Muscle layer of duodenum (tissue), 2 donors: ENCODE results near the gene PCBP3.
"Not testable (repeated sequence)": the region's sequence is repeated elsewhere in the genome, so short reads cannot be mapped to it uniquely, and the experiment has no call there.

Source experiments
- H3K27ac ChIP-seq: one replicate; pipeline ENCODE4 v1.7.0; 2013; ENCODE audit warnings: mild to moderate bottlenecking, low read length
- H3K27me3 ChIP-seq: one replicate; pipeline ENCODE4 v1.7.0; 2013; ENCODE audit warnings: low read depth, mild to moderate bottlenecking, control low read depth, low read length
- H3K36me3 ChIP-seq, 2 donors: one replicate each; pipeline ENCODE4 v1.7.0; 2013; ENCODE audit warnings: low read length in 2 of 2, control low read depth in 1 of 2, mild to moderate bottlenecking in 1 of 2; ENCODE audit not compliant: insufficient read depth in 2 of 2, control insufficient read depth in 1 of 2
- H3K4me1 ChIP-seq, 2 donors: one replicate each; pipeline ENCODE4 v1.7.0; 2013; ENCODE audit warnings: low read length in 2 of 2, mild to moderate bottlenecking in 2 of 2, control low read depth in 1 of 2, moderate library complexity in 1 of 2; ENCODE audit not compliant: insufficient read depth in 2 of 2, control insufficient read depth in 1 of 2
- H3K4me3 ChIP-seq, 2 donors: one replicate each; pipeline ENCODE4 v1.7.0; 2013; ENCODE audit warnings: low read length in 2 of 2, low read depth in 1 of 2, mild to moderate bottlenecking in 1 of 2
- H3K9me3 ChIP-seq, 2 donors: one replicate each; pipeline ENCODE4 v1.7.0; 2013; ENCODE audit warnings: low read length in 2 of 2, control low read depth in 1 of 2, mild to moderate bottlenecking in 1 of 2; ENCODE audit not compliant: control insufficient read depth in 1 of 2
- donor health status: healthy.

The PCBP3 gene

DNA sequence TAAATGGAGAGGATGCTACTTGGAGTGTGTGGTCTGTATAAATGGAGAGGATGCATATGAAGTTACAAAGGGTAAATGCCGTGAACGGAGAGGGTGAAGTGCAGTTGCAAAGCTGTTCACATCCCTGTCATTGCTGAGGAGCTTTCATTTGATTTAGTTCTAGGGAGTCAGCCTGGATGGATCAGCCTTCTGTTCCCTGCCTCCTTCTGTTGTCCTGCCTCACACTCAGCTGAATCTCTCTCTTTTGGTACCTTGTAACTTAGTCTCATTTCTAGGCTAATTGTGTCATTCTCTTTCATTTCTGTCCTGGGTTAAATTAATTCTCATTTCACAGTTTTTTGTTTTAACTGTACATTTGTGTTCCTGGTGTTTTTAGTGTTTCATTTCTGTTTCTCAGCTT lies 204.8 kb downstream of the PCBP3 start:
- Histone ChIP-seq H3K4me1 (peaks cover 8 to 9% of the 10 kb centered on the region in 2 donors), H3K9me3 (no peaks in the 10 kb centered on the region), H3K4me3 (no peak overlapping the region), H3K27me3 (no peaks in the 10 kb centered on the region), H3K36me3 (no peaks in the 10 kb centered on the region), H3K27ac (no peak overlapping the region)

DNA sequence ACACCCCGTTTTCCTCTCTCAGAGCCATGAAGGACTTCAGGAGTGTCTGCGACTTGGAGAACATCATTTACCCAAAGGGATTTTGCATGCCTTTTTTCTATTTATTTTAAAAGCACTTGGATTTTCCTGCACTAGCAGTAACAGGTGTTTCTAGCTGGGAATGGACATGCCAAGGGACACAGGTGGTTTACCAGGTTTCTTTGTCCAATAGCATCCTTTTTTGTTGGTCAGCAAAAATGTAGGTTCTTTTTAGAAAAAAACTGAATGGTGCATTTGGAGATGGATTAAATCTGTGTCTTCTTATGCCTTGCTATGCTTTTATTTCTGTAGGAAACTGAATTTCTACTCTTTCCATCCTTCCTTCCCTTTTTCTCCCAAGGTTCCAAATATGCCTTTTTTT lies 205.3 kb downstream of the PCBP3 start:
- Histone ChIP-seq H3K27ac (no peak overlapping the region), H3K9me3 (no peaks in the 10 kb centered on the region), H3K4me1 (peaks cover 8 to 9% of the 10 kb centered on the region in 2 donors), H3K27me3 (no peaks in the 10 kb centered on the region), H3K36me3 (no peaks in the 10 kb centered on the region), H3K4me3 (no peak overlapping the region)

DNA sequence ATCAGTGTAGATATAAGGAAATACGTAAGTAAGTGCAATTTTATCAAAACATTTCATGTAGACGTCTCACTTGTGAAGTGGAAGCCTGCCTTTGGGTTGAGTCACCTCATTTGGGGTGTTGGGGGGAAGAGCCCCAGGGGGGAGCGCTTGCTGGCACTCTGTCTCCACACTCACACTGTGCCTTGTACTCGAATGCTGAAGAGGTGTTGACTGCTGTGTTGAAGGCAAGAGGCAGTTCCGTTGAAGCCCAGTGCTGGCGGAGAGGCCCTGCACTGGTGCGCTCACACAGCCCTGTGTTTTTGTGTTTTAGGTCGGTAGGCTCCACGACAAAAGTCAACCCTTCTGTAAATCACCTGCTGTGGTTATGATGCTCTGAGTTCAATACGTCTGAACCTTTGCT lies 206.1 kb downstream of the PCBP3 start:
- Histone ChIP-seq H3K36me3 (no peaks in the 10 kb centered on the region), H3K27me3 (no peaks in the 10 kb centered on the region), H3K27ac (no peak overlapping the region), H3K4me3 (no peak overlapping the region), H3K9me3 (no peaks in the 10 kb centered on the region), H3K4me1 (peaks cover 8 to 9% of the 10 kb centered on the region in 2 donors)

DNA sequence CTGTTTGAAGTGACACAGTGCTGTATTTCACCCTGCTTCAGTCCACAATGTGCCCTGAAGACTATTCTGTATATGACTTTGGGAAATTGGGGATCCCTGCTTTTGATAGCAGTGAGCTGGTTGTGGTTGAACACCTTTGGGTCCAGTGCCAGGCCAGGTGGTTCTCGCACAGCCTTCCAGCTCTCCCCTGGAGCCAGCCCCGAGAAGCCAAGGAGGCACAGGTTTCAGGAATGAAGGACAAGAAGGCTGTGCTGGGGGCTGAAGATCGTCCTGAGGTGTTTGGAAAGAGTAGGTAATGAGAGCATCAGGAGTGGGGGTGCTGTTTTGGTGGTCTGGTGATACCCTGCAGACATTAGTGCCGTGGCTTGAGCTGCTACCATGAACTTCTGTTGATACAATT lies 206.7 kb downstream of the PCBP3 start:
- H3K27me3 ChIP-seq, result no peaks in the 10 kb centered on the region
- H3K4me3 ChIP-seq, result no peak overlapping the region
- H3K4me1 ChIP-seq, result peaks cover 8 to 9% of the 10 kb centered on the region in 2 donors
- no peak overlapping the region for H3K27ac ChIP-seq
- H3K36me3 ChIP-seq, result no peaks in the 10 kb centered on the region
- no peaks in the 10 kb centered on the region for H3K9me3 ChIP-seq

DNA sequence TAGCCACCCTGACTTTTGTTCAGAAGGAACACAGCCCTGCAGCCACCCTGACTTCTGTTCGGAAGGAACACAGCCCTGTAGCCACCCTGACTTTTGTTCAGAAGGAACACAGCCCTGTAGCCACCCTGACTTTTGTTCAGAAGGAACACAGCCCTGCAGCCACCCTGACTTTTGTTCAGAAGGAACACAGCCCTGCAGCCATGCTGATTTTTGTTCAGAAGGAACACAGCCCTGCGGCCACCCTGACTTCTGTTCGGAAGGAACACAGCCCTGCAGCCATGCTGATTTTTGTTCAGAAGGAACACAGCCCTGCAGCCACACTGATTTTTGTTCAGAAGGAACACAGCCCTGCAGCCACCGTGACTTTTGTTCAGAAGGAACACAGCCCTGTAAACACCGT lies 208.9 kb downstream of the PCBP3 start:
- H3K9me3 ChIP-seq, H3K27me3 ChIP-seq, H3K4me1 ChIP-seq, H3K36me3 ChIP-seq, H3K27ac ChIP-seq, H3K4me3 ChIP-seq: not testable (repeated sequence)

DNA sequence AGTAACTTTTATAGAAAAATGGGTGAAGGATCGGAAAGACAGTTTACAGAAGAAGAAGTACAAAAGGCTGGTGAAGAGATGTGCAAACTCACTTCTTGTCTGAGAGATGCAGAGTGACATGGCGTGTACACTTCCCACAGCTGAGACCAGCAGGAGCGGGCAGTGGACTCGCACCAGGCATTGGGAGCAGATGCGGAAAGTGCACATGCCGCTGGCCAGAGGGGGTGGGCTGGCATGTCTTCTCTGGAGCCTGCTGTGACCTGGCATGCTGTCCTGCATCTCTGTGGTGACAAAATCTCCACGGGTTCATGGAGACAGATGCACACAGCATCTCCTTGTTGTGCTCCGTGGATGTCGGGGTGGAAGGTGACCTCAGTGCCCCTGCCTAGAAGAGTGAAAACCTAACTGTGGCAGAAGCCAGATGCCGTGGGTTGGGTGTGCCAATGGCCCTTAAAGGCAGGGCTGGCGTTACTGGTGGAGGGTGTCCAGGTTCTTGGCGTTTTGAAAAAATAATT lies 209.4 kb downstream of the PCBP3 start:
- no peaks in the 10 kb centered on the region for H3K4me1 ChIP-seq
- H3K36me3 ChIP-seq, result no peaks in the 10 kb centered on the region
- H3K4me3 ChIP-seq, result no peak overlapping the region
- H3K27me3 ChIP-seq, result no peaks in the 10 kb centered on the region
- H3K27ac ChIP-seq, result no peak overlapping the region
- no peaks in the 10 kb centered on the region for H3K9me3 ChIP-seq

DNA sequence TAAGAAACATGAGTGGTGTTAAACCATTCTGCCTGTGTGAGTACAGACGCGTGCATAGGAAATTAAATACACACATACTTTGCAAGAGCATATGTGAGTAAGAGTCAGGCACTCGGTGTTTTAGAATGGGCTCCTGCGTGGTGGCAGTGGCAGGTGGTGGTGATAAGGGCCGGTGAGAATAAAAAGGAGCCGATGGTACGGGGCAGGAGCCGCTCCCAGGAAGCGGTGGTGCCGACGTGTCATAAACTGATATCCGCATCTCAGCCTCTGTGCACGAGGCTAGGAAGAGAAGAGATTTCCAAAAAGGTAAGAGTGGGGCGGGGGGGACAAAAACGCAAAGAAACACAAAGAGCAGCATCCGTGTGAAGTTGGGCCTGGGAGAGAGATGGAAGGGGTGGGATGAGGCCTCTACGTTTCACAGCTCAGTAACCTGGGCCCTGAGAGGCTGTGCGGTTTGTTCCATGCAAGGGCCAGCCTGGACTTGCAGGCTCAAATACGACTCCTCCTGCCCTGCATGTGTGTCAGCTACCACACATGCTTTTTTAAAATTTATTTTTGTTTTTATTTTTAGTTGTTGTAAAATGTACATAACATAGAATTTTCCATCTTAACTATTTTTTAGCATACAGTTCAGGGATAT lies 210.3 kb downstream of the PCBP3 start:
- H3K27me3 ChIP-seq, result no peaks in the 10 kb centered on the region
- no peaks in the 10 kb centered on the region for H3K36me3 ChIP-seq
- no peaks in the 10 kb centered on the region for H3K9me3 ChIP-seq
- H3K27ac ChIP-seq, result no peak overlapping the region
- H3K4me1 ChIP-seq, result no peaks in the 10 kb centered on the region
- H3K4me3 ChIP-seq, result no peak overlapping the region

DNA sequence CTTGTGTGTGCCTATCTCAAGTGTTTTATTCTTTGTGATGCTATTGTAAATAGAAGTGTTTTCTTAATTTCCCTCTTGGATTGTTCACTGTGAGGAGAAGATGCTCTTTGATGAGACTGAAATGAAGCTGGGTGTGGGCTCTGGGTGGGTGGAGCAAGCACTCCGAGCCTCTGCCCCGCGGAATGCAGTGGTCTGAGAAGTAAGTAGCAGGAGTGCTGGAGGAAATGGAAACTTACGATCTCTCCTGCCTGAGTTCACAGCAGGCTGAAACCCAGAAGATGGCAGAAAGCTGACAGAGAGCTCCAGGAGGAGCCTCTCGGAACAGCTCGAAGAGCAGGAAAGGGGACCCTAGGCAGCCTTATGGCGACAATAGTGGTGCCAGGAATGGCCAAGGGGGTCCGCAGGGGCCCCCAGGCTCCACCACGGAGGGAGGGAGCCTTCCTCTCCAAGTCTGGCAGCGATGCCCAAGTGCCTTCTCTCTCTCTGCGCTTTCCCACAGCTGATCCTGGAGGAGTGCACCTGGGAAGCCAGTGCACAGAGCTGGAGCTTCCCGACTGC lies 211.2 kb downstream of the PCBP3 start:
- H3K27ac ChIP-seq, result no peak overlapping the region
- H3K9me3 ChIP-seq, result no peaks in the 10 kb centered on the region
- no peak overlapping the region for H3K4me3 ChIP-seq
- no peaks in the 10 kb centered on the region for H3K27me3 ChIP-seq
- H3K4me1 ChIP-seq, result no peaks in the 10 kb centered on the region
- H3K36me3 ChIP-seq, result no peaks in the 10 kb centered on the region

DNA sequence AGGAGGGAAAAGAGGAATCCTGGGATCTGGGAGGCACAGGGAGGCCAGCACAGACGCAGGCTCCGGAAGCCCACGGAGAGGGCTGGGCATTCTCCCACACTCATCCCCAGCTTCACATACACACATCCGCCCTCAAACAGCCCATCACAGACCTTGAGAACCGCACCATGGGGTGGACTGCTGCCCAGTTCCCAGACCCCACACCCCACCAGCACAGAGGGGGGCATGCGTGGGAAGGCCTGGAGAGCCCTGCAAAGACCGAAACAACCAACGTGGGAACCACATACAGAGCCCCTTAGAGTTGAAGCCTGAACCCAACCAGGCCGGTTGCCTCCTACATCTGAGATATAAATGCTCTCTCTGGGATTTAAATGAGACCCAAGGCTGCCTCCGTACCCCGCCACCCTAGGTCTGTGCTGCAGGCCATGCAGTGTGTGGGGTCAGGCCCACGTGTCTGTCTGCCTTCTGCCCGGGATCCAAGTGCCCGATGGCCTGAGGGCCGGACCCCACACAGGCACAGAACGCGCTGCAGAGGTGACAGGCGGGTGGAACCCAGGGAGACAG lies 211.8 kb downstream of the PCBP3 start:
- H3K9me3 ChIP-seq, result no peaks in the 10 kb centered on the region
- H3K27me3 ChIP-seq, result no peaks in the 10 kb centered on the region
- no peak overlapping the region for H3K4me3 ChIP-seq
- no peaks in the 10 kb centered on the region for H3K36me3 ChIP-seq
- H3K4me1 ChIP-seq, result no peaks in the 10 kb centered on the region
- H3K27ac ChIP-seq, result no peak overlapping the region

DNA sequence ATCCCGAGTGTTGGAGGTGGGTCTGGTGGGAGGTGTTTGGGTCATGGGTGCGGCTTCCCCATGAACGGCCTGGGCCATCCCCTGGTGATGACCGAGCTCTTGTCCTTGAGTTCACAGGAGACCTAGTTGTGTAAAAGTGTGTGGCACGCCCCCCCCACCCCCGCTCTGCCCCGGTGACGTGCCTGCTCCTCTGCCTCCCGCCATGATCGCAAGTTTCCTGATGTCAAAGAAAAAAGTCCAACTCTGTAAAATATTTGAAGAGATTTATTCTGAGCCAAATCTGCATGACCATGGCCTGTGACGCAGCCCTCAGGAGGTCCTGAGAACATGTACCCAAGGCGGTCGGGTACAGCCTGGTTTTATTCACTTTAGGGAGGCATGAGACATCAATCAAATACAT lies 212.9 kb downstream of the PCBP3 start:
- Histone ChIP-seq H3K36me3 (no peaks in the 10 kb centered on the region), H3K27me3 (no peaks in the 10 kb centered on the region), H3K27ac (no peak overlapping the region), H3K4me3 (no peak overlapping the region), H3K9me3 (no peaks in the 10 kb centered on the region), H3K4me1 (no peaks in the 10 kb centered on the region)

DNA sequence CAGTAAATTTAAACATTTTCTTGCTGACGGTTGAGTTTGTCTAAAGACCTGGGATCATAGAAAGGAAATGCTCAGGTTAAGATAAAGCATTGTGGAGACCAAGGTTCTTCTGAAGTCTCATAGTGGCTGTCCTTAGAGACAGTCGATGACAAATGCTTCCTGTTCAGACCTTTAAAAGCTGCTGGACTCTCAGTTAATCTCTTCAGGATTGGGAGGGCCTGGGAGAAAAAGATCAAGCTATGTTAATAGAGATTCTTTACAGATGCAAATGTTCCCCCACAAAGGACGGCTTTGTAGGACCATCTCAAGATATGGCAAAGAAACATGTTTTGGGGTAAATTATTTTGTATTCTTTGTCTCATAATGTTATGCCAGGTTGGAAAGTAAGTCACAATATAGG lies 213.4 kb downstream of the PCBP3 start:
- H3K36me3 ChIP-seq, result no peaks in the 10 kb centered on the region
- no peak overlapping the region for H3K4me3 ChIP-seq
- H3K9me3 ChIP-seq, result no peaks in the 10 kb centered on the region
- no peaks in the 10 kb centered on the region for H3K4me1 ChIP-seq
- no peaks in the 10 kb centered on the region for H3K27me3 ChIP-seq
- no peak overlapping the region for H3K27ac ChIP-seq

DNA sequence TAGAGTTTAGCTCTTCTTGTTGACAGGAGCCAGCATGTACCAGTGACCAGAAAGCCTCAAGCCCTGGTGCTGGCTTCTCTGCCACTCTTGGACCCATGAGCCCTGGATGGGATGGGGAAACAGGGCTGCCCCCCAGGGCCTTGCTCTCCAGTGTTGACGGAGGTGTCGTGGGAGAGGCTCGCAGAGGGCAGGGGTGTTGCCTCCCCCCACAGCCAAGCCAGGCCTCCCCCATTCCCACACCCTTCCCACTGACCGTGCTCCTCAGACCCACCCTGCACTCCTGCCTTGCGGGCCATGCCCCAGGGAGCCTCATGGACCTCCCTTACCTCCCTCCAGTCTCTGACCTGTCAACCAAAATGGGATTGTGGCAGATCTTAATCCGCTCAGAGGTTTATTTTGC lies 214.2 kb downstream of the PCBP3 start:
- Histone ChIP-seq H3K4me3 (no peak overlapping the region), H3K9me3 (no peaks in the 10 kb centered on the region), H3K4me1 (no peaks in the 10 kb centered on the region), H3K27ac (no peak overlapping the region), H3K36me3 (no peaks in the 10 kb centered on the region), H3K27me3 (no peaks in the 10 kb centered on the region)
